CD4-positive, alpha-beta T cell treated with Interferon gamma for 1 hour (primary cell): Measurements from ENCODE around the gene MRPL10.

Experiments
- DNase-seq: peaks from one replicate; pipeline ENCODE4 v3.0.0-alpha.2; 2020

Gene MRPL10

GRCh38 chr17:47789611-47790561 lies 41.5 kb downstream of the MRPL10 start:
- peak; percentile 40 for DNase-seq

- DNase-seq, result no peak
Measured at GRCh38 chr17:47785538-47786123, 45.7 kb downstream of the MRPL10 start.

- no peak for DNase-seq
Measured at GRCh38 chr17:47781397-47781796, 49.9 kb downstream of the MRPL10 start.

- no peak for DNase-seq
Measured at GRCh38 chr17:47778184-47778635, 53.1 kb downstream of the MRPL10 start.

GRCh38 chr17:47776330-47777197 lies 54.8 kb downstream of the MRPL10 start:
- DNase-seq, result peak; percentile 14

GRCh38 chr17:47774987-47775580 lies 56.3 kb downstream of the MRPL10 start:
- DNase-seq, result no peak

- DNase-seq, result no peak
Measured at GRCh38 chr17:47774331-47774730, 57.0 kb downstream of the MRPL10 start.

- DNase-seq, result peak; percentile 15
Measured at GRCh38 chr17:47773649-47774048, 57.7 kb downstream of the MRPL10 start.
